SU-DHL-6 (cell line): ENCODE measurements around the gene SLC1A5.
"Not testable (repeated sequence)": the region's sequence is repeated elsewhere in the genome, so short reads cannot be mapped to it uniquely, and the experiment has no call there.

Source experiments
- H2AFZ ChIP-seq: fragments of 200-600 bp; sonication (generic); 2 replicates; pipeline ENCODE4 v1.6.1; 2014; ENCODE audit warnings: low read depth, mild to moderate bottlenecking, moderate library complexity, mixed read lengths, antibody characterized with exemption, low read length; ENCODE audit not compliant: severe bottlenecking
- H3F3A ChIP-seq: fragments of 200-600 bp; shearing (Covaris generic); 2 replicates; pipeline ENCODE4 v1.6.0; 2016; ENCODE audit warnings: antibody characterized with exemption, mild to moderate bottlenecking; ENCODE audit not compliant: insufficient read depth
- H3K27ac ChIP-seq: fragments of 200-600 bp; sonication (generic); 2 replicates; pipeline ENCODE4 v1.5.1; 2016; ENCODE audit warnings: low read depth, mild to moderate bottlenecking, low read length, moderate library complexity, mixed read lengths
- H3K27me3 ChIP-seq: fragments of 200-600 bp; sonication (generic), shearing (Covaris generic); 2 replicates; pipeline ENCODE4 v1.6.0; 2014; ENCODE audit warnings: mild to moderate bottlenecking, low read length
- H3K36me3 ChIP-seq: fragments of 200-600 bp; sonication (generic); 2 replicates; pipeline ENCODE4 v1.6.1; 2014; ENCODE audit warnings: mild to moderate bottlenecking, low read length, mixed read lengths
- H3K4me2 ChIP-seq: fragments of 300-600, 200-600 bp; shearing (Covaris generic), sonication (generic); 2 replicates; pipeline ENCODE4 v1.6.0; 2014; ENCODE audit warnings: low read length, low read depth, mild to moderate bottlenecking; ENCODE audit not compliant: poor library complexity, severe bottlenecking
- H3K4me3 ChIP-seq: fragments of 200-600 bp; sonication (generic); 2 replicates; pipeline ENCODE4 v1.5.1; 2014; ENCODE audit warnings: antibody characterized with exemption, low read length, mild to moderate bottlenecking, mixed read lengths; ENCODE audit not compliant: insufficient read depth, poor library complexity, severe bottlenecking
- H3K79me2 ChIP-seq: fragments of 200-600 bp; sonication (generic); 2 replicates; pipeline ENCODE4 v1.6.1; 2014; ENCODE audit warnings: mild to moderate bottlenecking, low read length, moderate library complexity; ENCODE audit not compliant: insufficient read depth
- H3K9ac ChIP-seq: fragments of 200-600 bp; sonication (generic); 2 replicates; pipeline ENCODE4 v1.7.0; 2014; ENCODE audit warnings: mild to moderate bottlenecking, low read length
- H3K9me2 ChIP-seq: fragments of 200-600 bp; sonication (generic); replicated peaks from 2 replicates; pipeline ENCODE4 v1.6.1; 2014; ENCODE audit warnings: low read length; ENCODE audit not compliant: insufficient read depth
- H3K9me3 ChIP-seq: fragments of 200-600 bp; sonication (generic); 2 replicates; pipeline ENCODE4 v1.6.1; 2014; ENCODE audit warnings: low read length, mixed read lengths; ENCODE audit not compliant: insufficient read depth
- H4K20me1 ChIP-seq: fragments of 200-600 bp; sonication (generic); 2 replicates; pipeline ENCODE4 v1.6.1; 2014; ENCODE audit warnings: low read depth, mild to moderate bottlenecking, antibody characterized with exemption, low read length, moderate library complexity, mixed read lengths
- EZH2phosphoT487 ChIP-seq: fragments of 200-600 bp; sonication (generic), shearing (Covaris generic); conservative IDR thresholded peaks from 2 replicates; pipeline ENCODE4 v1.6.1; 2018; ENCODE audit warnings: mild to moderate bottlenecking, antibody characterized with exemption, low read length, moderate library complexity, mixed read lengths
- TF ChIP-seq, protein P1 (sequence below): fragments of 200-600 bp; sonication (generic); IDR thresholded peaks from one replicate; pipeline ENCODE4 v1.5.1; 2017; ENCODE audit warnings: antibody characterized with exemption, mild to moderate bottlenecking, low read length, moderate library complexity; ENCODE audit not compliant: insufficient read depth, poor library complexity, severe bottlenecking

SLC1A5 gene

DNA sequence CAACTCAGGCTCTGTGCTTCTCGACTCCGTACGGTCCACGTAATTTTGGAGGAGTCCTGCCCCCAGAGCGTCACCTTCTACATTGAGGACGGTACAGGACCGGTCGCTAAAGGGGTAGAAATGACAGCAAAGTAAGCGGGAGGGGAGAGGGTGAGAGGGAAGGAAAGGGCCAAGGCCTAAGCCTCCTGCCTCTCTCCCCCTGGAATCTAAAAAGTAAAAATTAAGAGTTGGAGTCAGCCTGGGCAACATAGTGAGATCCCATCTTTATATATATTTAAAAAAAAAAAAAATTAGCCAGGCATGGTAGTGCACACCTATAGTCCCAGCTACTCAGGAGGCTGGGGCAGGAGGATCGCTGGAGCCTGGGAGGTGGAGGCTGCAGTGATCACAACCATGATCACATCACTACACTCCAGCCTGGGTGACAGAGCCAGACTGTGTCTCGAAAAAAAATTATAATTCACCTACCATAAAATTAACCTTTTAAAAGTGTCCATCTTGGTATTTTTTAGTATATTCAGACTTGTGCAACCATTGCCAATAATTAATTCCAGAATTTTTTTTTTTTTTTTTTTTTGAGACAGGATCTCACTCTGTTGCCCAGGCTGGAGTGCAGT lies 12.6 kb downstream of the SLC1A5 start:
- H2AFZ ChIP-seq, result no peak overlapping the region
- no peaks in the 10 kb centered on the region for H3K9me2 ChIP-seq
- peaks cover 15% of the 10 kb centered on the region; the same call in 1 of the 2 replicates for H3K36me3 ChIP-seq
- H3K27ac ChIP-seq, result no peak overlapping the region
- H4K20me1 ChIP-seq, result 0 out of 2 replicates have a peak, but pooled peaks cover 3% of the 10 kb centered on the region
- no peak overlapping the region for H3K4me2 ChIP-seq
- no peaks in the 10 kb centered on the region for H3K27me3 ChIP-seq
- H3K9ac ChIP-seq, result no peak overlapping the region
- peaks cover 8% of the 10 kb centered on the region for H3F3A ChIP-seq
- TF ChIP-seq, protein P1, sequence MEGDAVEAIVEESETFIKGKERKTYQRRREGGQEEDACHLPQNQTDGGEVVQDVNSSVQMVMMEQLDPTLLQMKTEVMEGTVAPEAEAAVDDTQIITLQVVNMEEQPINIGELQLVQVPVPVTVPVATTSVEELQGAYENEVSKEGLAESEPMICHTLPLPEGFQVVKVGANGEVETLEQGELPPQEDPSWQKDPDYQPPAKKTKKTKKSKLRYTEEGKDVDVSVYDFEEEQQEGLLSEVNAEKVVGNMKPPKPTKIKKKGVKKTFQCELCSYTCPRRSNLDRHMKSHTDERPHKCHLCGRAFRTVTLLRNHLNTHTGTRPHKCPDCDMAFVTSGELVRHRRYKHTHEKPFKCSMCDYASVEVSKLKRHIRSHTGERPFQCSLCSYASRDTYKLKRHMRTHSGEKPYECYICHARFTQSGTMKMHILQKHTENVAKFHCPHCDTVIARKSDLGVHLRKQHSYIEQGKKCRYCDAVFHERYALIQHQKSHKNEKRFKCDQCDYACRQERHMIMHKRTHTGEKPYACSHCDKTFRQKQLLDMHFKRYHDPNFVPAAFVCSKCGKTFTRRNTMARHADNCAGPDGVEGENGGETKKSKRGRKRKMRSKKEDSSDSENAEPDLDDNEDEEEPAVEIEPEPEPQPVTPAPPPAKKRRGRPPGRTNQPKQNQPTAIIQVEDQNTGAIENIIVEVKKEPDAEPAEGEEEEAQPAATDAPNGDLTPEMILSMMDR, result no peak
- no peak for TF ChIP-seq EZH2phosphoT487
- no peaks in the 10 kb centered on the region for H3K79me2 ChIP-seq
- no peaks in the 10 kb centered on the region for H3K9me3 ChIP-seq
- H3K4me3 ChIP-seq, result no peak overlapping the region

- no peaks in the 10 kb centered on the region for H3K9me3 ChIP-seq
- H4K20me1 ChIP-seq, result 0 out of 2 replicates have a peak, but pooled peaks cover 3% of the 10 kb centered on the region
- H3K27me3 ChIP-seq, result no peaks in the 10 kb centered on the region
- H3F3A ChIP-seq, result peaks cover 10% of the 10 kb centered on the region
- H3K36me3 ChIP-seq, result peaks cover 15% of the 10 kb centered on the region; the same call in 1 of the 2 replicates
- no peaks in the 10 kb centered on the region for H3K79me2 ChIP-seq
- no peak overlapping the region for H2AFZ ChIP-seq
- TF ChIP-seq, protein P1, result no peak
- TF ChIP-seq EZH2phosphoT487, result no peak
- H3K27ac ChIP-seq, result no peak overlapping the region
- no peak overlapping the region for H3K9ac ChIP-seq
- no peak overlapping the region for H3K4me3 ChIP-seq
- H3K9me2 ChIP-seq, result no peaks in the 10 kb centered on the region
- H3K4me2 ChIP-seq, result no peak overlapping the region
These were observed 15.4 kb downstream of the SLC1A5 start for GRCh38 chr19:46773018-46773399.

GRCh38 chr19:46772170-46773017 lies 16.0 kb downstream of the SLC1A5 start:
- Histone ChIP-seq H3K4me3 (no peak overlapping the region), H3K4me2 (no peak overlapping the region), H3K9me3 (no peaks in the 10 kb centered on the region), H3K27me3 (no peaks in the 10 kb centered on the region), H4K20me1 (no peaks in the 10 kb centered on the region), H3K9ac (no peak overlapping the region), H3K36me3 (0 out of 2 replicates have a peak, but pooled peaks cover 10% of the 10 kb centered on the region), H2AFZ (no peak overlapping the region), H3K9me2 (no peaks in the 10 kb centered on the region), H3F3A (peaks cover 10% of the 10 kb centered on the region), H3K27ac (no peak overlapping the region), H3K79me2 (no peaks in the 10 kb centered on the region)
- TF ChIP-seq EZH2phosphoT487, result no peak
- TF ChIP-seq, protein P1, result no peak

DNA sequence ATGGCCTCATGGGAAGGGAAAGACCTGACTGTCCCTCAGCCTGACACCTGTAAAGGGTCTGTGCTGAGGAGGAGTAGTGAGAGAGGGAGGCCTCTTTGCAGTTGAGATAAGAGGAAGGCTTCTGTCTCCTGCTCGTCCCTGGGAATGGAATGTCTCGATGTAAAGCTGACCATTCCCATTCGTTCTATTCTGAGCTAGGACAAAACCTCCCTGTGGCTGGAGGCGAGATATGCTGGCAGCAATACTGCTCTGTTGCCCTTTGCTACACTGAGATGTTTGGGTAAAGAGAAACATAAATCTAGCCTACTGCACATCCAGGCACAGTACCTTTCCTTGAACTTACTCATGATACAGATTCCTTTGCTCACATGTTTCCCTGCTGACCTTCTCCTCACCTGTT lies 19.6 kb downstream of the SLC1A5 start:
- H3K27me3 ChIP-seq, H3K9ac ChIP-seq, H3K4me3 ChIP-seq, H3K4me2 ChIP-seq, H2AFZ ChIP-seq, H3K79me2 ChIP-seq, H4K20me1 ChIP-seq, H3K27ac ChIP-seq, H3K9me3 ChIP-seq, H3K9me2 ChIP-seq, H3K36me3 ChIP-seq: not testable (repeated sequence)
- H3F3A ChIP-seq, result peaks cover 10% of the 10 kb centered on the region
